ENCODE data around the gene IQSEC3.
"Not testable (repeated sequence)": the region's sequence is repeated elsewhere in the genome, so short reads cannot be mapped to it uniquely, and the experiment has no call there.

The IQSEC3 gene

DNA sequence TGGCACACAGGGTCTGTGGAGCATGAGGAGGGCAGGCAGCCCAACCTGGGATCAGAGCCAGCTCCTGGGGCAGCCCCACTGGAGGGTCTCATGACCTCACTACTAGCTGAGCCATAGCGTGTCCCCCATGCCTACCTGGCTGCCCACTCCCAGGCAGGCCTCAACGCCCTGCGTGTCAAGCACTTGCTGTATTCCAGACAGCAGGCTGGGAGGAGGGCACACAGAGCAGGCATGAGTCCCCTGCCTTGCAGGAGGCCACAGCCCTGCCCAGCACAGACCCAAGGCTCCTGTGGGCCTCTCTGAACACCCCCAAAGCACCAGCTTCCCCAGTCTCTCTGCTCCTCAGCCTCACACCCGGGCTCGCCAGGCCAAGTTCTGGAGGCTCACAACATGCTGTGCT lies 64.0 kb downstream of the IQSEC3 start:
- H2AFZ ChIP-seq (ENCODE audit: low read length, unreplicated experiment), result no peak overlapping the region
- no peak overlapping the region for H3K4me3 ChIP-seq (ENCODE audit: low read depth, low read length)
- no peak overlapping the region for H3K27ac ChIP-seq (ENCODE audit: low read depth, low read length)
- H3K27me3 ChIP-seq (ENCODE audit: insufficient read depth, low read length), result peaks cover 63% of the 10 kb centered on the region
- no peaks in the 10 kb centered on the region for H3K36me3 ChIP-seq (ENCODE audit: insufficient read depth, low read length)
- no peaks in the 10 kb centered on the region for H3K79me2 ChIP-seq (ENCODE audit: control insufficient read depth, insufficient read depth, low read length, unreplicated experiment)
- no peaks in the 10 kb centered on the region for H3K4me1 ChIP-seq (ENCODE audit: control insufficient read depth, insufficient read depth, low read length, unreplicated experiment)

GRCh38 chr12:131008-131407 lies 64.4 kb downstream of the IQSEC3 start:
- Histone ChIP-seq H3K79me2 (ENCODE audit: control insufficient read depth, insufficient read depth, low read length, unreplicated experiment) (no peaks in the 10 kb centered on the region), H3K4me3 (ENCODE audit: low read depth, low read length) (no peak overlapping the region), H3K27me3 (ENCODE audit: insufficient read depth, low read length) (peaks cover 62% of the 10 kb centered on the region), H3K4me1 (ENCODE audit: control insufficient read depth, insufficient read depth, low read length, unreplicated experiment) (no peaks in the 10 kb centered on the region), H3K27ac (ENCODE audit: low read depth, low read length) (no peak overlapping the region), H2AFZ (ENCODE audit: low read length, unreplicated experiment) (no peak overlapping the region), H3K36me3 (ENCODE audit: insufficient read depth, low read length) (no peaks in the 10 kb centered on the region)

- Histone ChIP-seq H3K36me3 (ENCODE audit: insufficient read depth, low read length) (no peaks in the 10 kb centered on the region), H2AFZ (ENCODE audit: low read length, unreplicated experiment) (no peak overlapping the region), H3K4me1 (ENCODE audit: control insufficient read depth, insufficient read depth, low read length, unreplicated experiment) (no peaks in the 10 kb centered on the region), H3K27me3 (ENCODE audit: insufficient read depth, low read length) (peaks cover 62% of the 10 kb centered on the region), H3K79me2 (ENCODE audit: control insufficient read depth, insufficient read depth, low read length, unreplicated experiment) (no peaks in the 10 kb centered on the region), H3K4me3 (ENCODE audit: low read depth, low read length) (no peak overlapping the region), H3K27ac (ENCODE audit: low read depth, low read length) (no peak overlapping the region)
Measured at GRCh38 chr12:131732-132495, 65.3 kb downstream of the IQSEC3 start.

- H2AFZ ChIP-seq (ENCODE audit: low read length, unreplicated experiment), result not testable (repeated sequence)
Measured at GRCh38 chr12:133616-134232, 67.2 kb downstream of the IQSEC3 start.

DNA sequence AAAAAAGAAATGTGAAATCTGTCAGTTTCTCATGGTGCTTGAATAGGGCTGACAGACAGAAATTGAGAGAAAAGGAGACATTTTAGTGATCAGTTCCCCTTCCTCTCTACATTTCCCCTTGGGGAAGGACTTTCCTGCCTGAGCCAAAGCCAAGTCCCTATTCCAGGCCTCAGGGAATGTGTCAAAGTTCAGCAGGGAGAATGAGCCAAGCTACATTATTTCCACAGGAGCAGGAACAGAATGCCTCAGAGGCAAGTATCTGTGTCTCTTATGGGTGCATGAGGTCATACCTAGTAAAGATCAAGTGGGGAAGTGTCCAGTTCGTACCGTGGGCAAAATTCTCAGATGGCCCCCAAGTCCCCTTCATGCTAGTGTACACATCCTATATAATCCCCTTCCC lies 68.6 kb downstream of the IQSEC3 start:
- Histone ChIP-seq H2AFZ (ENCODE audit: low read length, unreplicated experiment) (no peak overlapping the region), H3K36me3 (ENCODE audit: insufficient read depth, low read length) (no peaks in the 10 kb centered on the region), H3K4me1 (ENCODE audit: control insufficient read depth, insufficient read depth, low read length, unreplicated experiment) (no peaks in the 10 kb centered on the region), H3K4me3 (ENCODE audit: low read depth, low read length) (no peak overlapping the region), H3K27ac (ENCODE audit: low read depth, low read length) (no peak overlapping the region), H3K79me2 (ENCODE audit: control insufficient read depth, insufficient read depth, low read length, unreplicated experiment) (no peaks in the 10 kb centered on the region), H3K27me3 (ENCODE audit: insufficient read depth, low read length) (peaks cover 64% of the 10 kb centered on the region)

More at GRCh38 chr12:133616-134232, 67.2 kb downstream of the IQSEC3 start:
- not testable (repeated sequence) for H3K4me1 ChIP-seq (ENCODE audit: control insufficient read depth, insufficient read depth, low read length, unreplicated experiment); H3K79me2 ChIP-seq (ENCODE audit: control insufficient read depth, insufficient read depth, low read length, unreplicated experiment); H3K36me3 ChIP-seq (ENCODE audit: insufficient read depth, low read length); H3K4me3 ChIP-seq (ENCODE audit: low read depth, low read length); H3K27ac ChIP-seq (ENCODE audit: low read depth, low read length)
- peaks cover 64% of the 10 kb centered on the region for H3K27me3 ChIP-seq (ENCODE audit: insufficient read depth, low read length)

DNA sequence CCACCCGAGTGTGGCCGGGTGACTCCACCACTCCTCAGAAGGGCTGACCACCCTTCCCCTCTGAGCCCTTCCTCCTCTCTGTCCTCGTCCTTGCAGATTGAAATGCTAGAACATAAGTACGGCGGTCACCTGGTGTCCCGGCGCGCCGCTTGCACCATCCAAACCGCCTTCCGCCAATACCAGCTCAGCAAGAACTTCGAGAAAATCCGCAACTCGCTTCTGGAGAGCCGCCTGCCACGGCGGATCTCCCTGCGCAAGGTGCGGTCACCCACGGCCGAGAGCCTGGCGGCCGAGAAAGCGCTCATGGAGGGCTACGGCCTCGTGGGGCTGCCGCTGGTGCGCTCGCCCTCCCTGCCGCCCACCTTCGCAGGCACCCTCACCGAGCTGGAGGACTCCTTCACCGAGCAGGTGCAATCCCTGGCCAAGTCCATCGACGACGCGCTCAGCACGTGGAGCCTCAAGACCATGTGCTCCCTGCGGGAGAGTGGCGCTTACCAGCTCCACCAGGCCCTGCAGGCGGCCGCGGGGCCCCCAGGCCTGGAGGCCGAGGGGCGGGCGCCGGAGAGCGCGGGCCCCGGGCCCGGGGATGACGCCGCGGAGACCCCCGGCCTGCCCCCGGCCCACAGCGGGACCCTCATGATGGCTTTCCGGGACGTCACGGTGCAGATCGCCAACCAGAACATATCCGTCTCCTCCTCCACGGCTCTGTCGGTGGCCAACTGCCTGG lies 71.8 kb downstream of the IQSEC3 start:
- Histone ChIP-seq H3K79me2 (ENCODE audit: control insufficient read depth, insufficient read depth, low read length, unreplicated experiment) (no peaks in the 10 kb centered on the region), H2AFZ (ENCODE audit: low read length, unreplicated experiment) (no peak overlapping the region), H3K4me3 (ENCODE audit: low read depth, low read length) (peak overlapping the region; percentile 65), H3K27me3 (ENCODE audit: insufficient read depth, low read length) (peaks cover 62% of the 10 kb centered on the region), H3K27ac (ENCODE audit: low read depth, low read length) (no peak overlapping the region), H3K4me1 (ENCODE audit: control insufficient read depth, insufficient read depth, low read length, unreplicated experiment) (no peaks in the 10 kb centered on the region), H3K36me3 (ENCODE audit: insufficient read depth, low read length) (no peaks in the 10 kb centered on the region)

DNA sequence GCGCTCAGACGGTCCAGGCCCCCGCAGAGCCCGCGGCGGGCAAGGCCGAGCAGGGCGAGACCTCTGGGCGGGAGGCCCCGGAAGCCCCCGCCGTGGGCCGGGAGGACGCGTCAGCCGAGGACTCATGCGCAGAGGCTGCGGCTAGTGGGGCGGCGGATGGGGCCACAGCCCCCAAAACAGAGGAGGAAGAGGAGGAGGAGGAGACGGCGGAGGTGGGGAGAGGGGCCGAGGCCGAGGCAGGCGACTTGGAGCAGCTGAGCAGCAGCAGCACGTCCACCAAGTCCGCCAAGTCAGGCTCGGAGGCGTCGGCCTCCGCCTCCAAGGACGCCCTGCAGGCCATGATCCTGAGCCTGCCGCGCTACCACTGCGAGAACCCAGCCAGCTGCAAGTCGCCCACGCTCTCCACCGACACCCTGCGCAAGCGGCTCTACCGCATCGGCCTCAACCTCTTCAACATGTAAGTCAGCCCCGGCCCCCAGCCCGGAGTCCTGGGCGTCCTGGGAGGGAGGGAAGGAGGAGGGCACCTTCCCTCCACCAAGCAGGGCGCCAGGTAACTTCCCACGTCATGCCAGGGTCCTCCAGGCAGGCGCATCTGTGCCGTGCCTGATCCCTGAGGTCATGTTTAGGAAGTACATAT lies 72.4 kb downstream of the IQSEC3 start:
- Histone ChIP-seq H3K27ac (ENCODE audit: low read depth, low read length) (no peak overlapping the region), H2AFZ (ENCODE audit: low read length, unreplicated experiment) (no peak overlapping the region), H3K79me2 (ENCODE audit: control insufficient read depth, insufficient read depth, low read length, unreplicated experiment) (no peaks in the 10 kb centered on the region), H3K27me3 (ENCODE audit: insufficient read depth, low read length) (peaks cover 61% of the 10 kb centered on the region), H3K4me1 (ENCODE audit: control insufficient read depth, insufficient read depth, low read length, unreplicated experiment) (no peaks in the 10 kb centered on the region), H3K36me3 (ENCODE audit: insufficient read depth, low read length) (no peaks in the 10 kb centered on the region), H3K4me3 (ENCODE audit: low read depth, low read length) (peak overlapping the region; percentile 65)

DNA sequence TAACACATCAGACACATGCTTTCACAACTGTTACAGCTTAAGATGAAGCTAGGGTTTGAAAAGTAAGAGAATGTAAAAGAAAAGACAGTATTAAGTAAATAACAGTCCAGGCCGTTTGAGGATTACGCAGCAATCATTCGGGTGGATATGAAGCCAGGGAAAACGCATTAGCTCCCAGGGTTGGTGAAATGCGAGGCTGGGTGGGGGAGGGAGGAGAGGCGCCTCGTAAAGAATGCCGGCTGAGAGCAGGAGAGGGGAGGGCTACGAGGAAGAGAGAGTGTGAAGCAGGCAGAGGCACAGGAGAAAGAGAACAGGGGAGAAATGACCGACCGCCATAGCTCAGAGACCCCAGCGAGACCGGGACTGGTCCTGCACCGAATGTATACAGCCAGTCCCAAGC lies 73.0 kb downstream of the IQSEC3 start:
- H3K4me1 ChIP-seq (ENCODE audit: control insufficient read depth, insufficient read depth, low read length, unreplicated experiment), result no peaks in the 10 kb centered on the region
- no peaks in the 10 kb centered on the region for H3K79me2 ChIP-seq (ENCODE audit: control insufficient read depth, insufficient read depth, low read length, unreplicated experiment)
- H2AFZ ChIP-seq (ENCODE audit: low read length, unreplicated experiment), result no peak overlapping the region
- H3K4me3 ChIP-seq (ENCODE audit: low read depth, low read length), result peak overlapping the region; percentile 65
- H3K36me3 ChIP-seq (ENCODE audit: insufficient read depth, low read length), result no peaks in the 10 kb centered on the region
- H3K27ac ChIP-seq (ENCODE audit: low read depth, low read length), result no peak overlapping the region
- H3K27me3 ChIP-seq (ENCODE audit: insufficient read depth, low read length), result peaks cover 61% of the 10 kb centered on the region

DNA sequence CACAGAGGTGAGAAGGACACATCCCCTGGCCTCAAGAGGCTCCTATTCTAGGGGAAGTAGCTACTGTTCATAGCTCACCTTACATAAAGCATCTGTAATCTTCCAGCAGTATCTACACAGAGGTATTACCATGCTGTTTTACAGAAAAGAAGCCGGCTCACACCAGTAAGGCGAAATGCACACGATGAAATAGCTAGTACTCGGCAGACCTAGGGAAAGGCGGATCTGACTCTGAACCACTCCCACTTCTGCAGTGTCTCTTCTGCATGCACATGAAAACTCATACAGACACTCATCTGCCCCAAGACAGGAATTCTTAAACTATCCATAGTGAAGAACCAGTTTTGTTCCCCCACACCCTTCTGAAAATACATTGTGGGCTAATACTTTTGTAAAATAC lies 73.6 kb downstream of the IQSEC3 start:
- H3K4me3 ChIP-seq (ENCODE audit: low read depth, low read length), result no peak overlapping the region
- no peak overlapping the region for H3K27ac ChIP-seq (ENCODE audit: low read depth, low read length)
- no peak overlapping the region for H2AFZ ChIP-seq (ENCODE audit: low read length, unreplicated experiment)
- peaks cover 61% of the 10 kb centered on the region for H3K27me3 ChIP-seq (ENCODE audit: insufficient read depth, low read length)
- H3K79me2 ChIP-seq (ENCODE audit: control insufficient read depth, insufficient read depth, low read length, unreplicated experiment), result no peaks in the 10 kb centered on the region
- no peaks in the 10 kb centered on the region for H3K4me1 ChIP-seq (ENCODE audit: control insufficient read depth, insufficient read depth, low read length, unreplicated experiment)
- H3K36me3 ChIP-seq (ENCODE audit: insufficient read depth, low read length), result no peaks in the 10 kb centered on the region

- Histone ChIP-seq H3K27ac (ENCODE audit: low read depth, low read length) (no peak overlapping the region), H3K4me3 (ENCODE audit: low read depth, low read length) (no peak overlapping the region), H3K4me1 (ENCODE audit: control insufficient read depth, insufficient read depth, low read length, unreplicated experiment) (no peaks in the 10 kb centered on the region), H3K27me3 (ENCODE audit: insufficient read depth, low read length) (peaks cover 52% of the 10 kb centered on the region), H2AFZ (ENCODE audit: low read length, unreplicated experiment) (no peak overlapping the region), H3K36me3 (ENCODE audit: insufficient read depth, low read length) (no peaks in the 10 kb centered on the region), H3K79me2 (ENCODE audit: control insufficient read depth, insufficient read depth, low read length, unreplicated experiment) (no peaks in the 10 kb centered on the region)
Measured at GRCh38 chr12:143964-144649, 77.5 kb downstream of the IQSEC3 start.

All from ACC112 (cell line).